ENCODE data around the gene NOMO2. TPM values are rescaled to one million over a fixed set of nuclear protein-coding genes. Genes with fewer than 3 reads are reported as not detected.
"Not testable (repeated sequence)": the region's sequence is repeated elsewhere in the genome, so short reads cannot be mapped to it uniquely, and the experiment has no call there.

NOMO2 gene
- total and polyA plus RNA-seq, 10 of the 15 experiments (the other 5 are each of a cell fraction or from before 2014, with no cell fraction given), result 30.2 to 110 (median 73.2) TPM

DNA sequence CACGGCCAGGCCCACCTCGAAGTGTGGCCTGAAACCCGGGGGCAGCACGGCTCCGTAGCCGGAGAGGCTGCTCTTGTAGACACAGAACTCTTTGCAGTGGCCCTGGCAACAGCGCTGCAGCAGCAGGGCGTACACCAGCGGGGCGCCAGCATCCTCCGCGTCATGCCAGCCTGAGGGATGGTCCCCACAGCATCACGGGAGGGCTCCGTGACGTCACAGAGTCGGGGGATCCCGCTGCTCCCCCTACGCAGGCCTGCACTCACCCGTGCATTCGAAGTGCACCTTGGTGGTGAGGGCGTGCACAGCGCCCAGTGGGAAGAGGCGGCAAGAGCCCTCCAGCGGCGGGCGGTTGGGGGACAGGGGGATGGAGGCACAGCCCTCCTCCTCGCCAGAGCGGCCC is 179.2 kb downstream of the NOMO2 start:
- intact Hi-C loops (cut with micrococcal nuclease; ENCODE audit: unreplicated experiment); RAD21 ChIA-PET (ENCODE audit: unreplicated experiment); H3K4me1 ChIP-seq (ENCODE audit: control insufficient read depth, insufficient read depth, low read length); H3K4me3 ChIP-seq; H3K9ac ChIP-seq (ENCODE audit: control insufficient read depth, insufficient read depth, low read length); POLR2A ChIA-PET; H3K9me3 ChIP-seq (replicated peaks; ENCODE audit: control insufficient read depth, insufficient read depth, low read length); SMC1A ChIA-PET (ENCODE audit: uncharacterized antibody, unreplicated experiment); DNase-seq (ENCODE audit: low read depth, low spot score); H3K27ac ChIP-seq (ENCODE audit: control insufficient read depth, insufficient read depth); BruUV-seq (replicated peaks); CTCF ChIA-PET; H4K20me1 ChIP-seq (ENCODE audit: control insufficient read depth, insufficient read depth); H3K27me3 ChIP-seq (replicated peaks in 1 of 2; ENCODE audit: control insufficient read depth in 2 of 2, insufficient read depth in 2 of 2, low read length in 1 of 2); H3K79me2 ChIP-seq (ENCODE audit: control insufficient read depth, insufficient read depth, low read length); FAIRE-seq; H3K4me2 ChIP-seq (ENCODE audit: control insufficient read depth, insufficient read depth); H3K36me3 ChIP-seq (ENCODE audit: control insufficient read depth in 2 of 2, insufficient read depth in 2 of 2, low read length in 1 of 2); in situ Hi-C loops (cut with MboI); ATAC-seq; H2AFZ ChIP-seq (ENCODE audit: control insufficient read depth, low read depth, low read length): not testable (repeated sequence)
- WGBS (ENCODE audit: insufficient coverage, insufficient replicate concordance, low lambda C conversion rate, missing lambda C conversion rate), result no CpG with 5 or more reads among the region's 28 CpGs

Small RNA genes within 50 kb of the gene (microRNA-seq; reads per million reads assigned to microRNA genes)
- not detected for gene MIR3179-3
- not detected for gene MIR3179-4
- gene MIR3180-3, result not detected
- not detected for gene MIR3670-3
- not detected for gene MIR3670-4
- not detected for gene MIR6770-3

Small RNA genes within 50 kb of the gene (small RNA-seq; reads per million reads assigned to genes)
- gene MIR3179-3 (not detected), gene MIR3179-4 (not detected), gene MIR3180-3 (not detected), gene MIR3670-3 (not detected), gene MIR3670-4 (not detected), gene MIR6770-3 (not detected), gene RF00019 (not detected)

Other genes with a start within 250 kb of the NOMO2 start
- gene NPIPA8, start 225.4 kb downstream of the NOMO2 start, total RNA-seq (2014; rRNA removed), result not detected in 2 replicates
- not detected in 2 replicates for gene NPIPA8, start 225.4 kb downstream of the NOMO2 start, total RNA-seq (2014; rRNA removed; fragmentation: Illumina TruSeq; extraction: Trizol)
- gene NPIPA8, start 225.4 kb downstream of the NOMO2 start, total RNA-seq (2021), result not detected in 2 replicates
- 0.11 TPM in 1 of 2 replicates, not detected in the other for gene NPIPA8, start 225.4 kb downstream of the NOMO2 start, polyA plus RNA-seq (2011; rRNA removed)
- 6.3 and 6.6 TPM in 2 replicates for gene NPIPA8, start 225.4 kb downstream of the NOMO2 start, polyA plus RNA-seq (2014; fragmentation: Illumina TruSeq; extraction: Trizol)
- gene NPIPA8, start 225.4 kb downstream of the NOMO2 start, polyA plus RNA-seq (2014; fragmentation: Nextera tagmentation; extraction: Ambion mirVana), result 1 to 10 TPM; 2.5 to 2.6 TPM
- not detected in 2 replicates for gene NPIPA8, start 225.4 kb downstream of the NOMO2 start, polyA plus RNA-seq (2014; rRNA removed)
- gene NPIPA8, start 225.4 kb downstream of the NOMO2 start, polyA plus RNA-seq (2016; fragmentation: Nextera tagmentation; extraction: Ambion mirVana), result not detected
- 2,382 and 2,699 TPM in 2 replicates for gene RPS15A, start 228.2 kb upstream of the NOMO2 start, total RNA-seq (2014; rRNA removed)
- gene RPS15A, start 228.2 kb upstream of the NOMO2 start, total RNA-seq (2014; rRNA removed; fragmentation: Illumina TruSeq; extraction: Trizol), result 3,837 and 4,067 TPM in 2 replicates
- gene RPS15A, start 228.2 kb upstream of the NOMO2 start, total RNA-seq (2021), result 2,387 and 2,491 TPM in 2 replicates
- 6,408 and 6,567 TPM in 2 replicates for gene RPS15A, start 228.2 kb upstream of the NOMO2 start, polyA plus RNA-seq (2011; rRNA removed)
- 5,078 and 7,979 TPM in 2 replicates for gene RPS15A, start 228.2 kb upstream of the NOMO2 start, polyA plus RNA-seq (2014; fragmentation: Illumina TruSeq; extraction: Trizol)
- 1,000 to 10,000 TPM; 2,843 to 3,155 TPM for gene RPS15A, start 228.2 kb upstream of the NOMO2 start, polyA plus RNA-seq (2014; fragmentation: Nextera tagmentation; extraction: Ambion mirVana)
- gene RPS15A, start 228.2 kb upstream of the NOMO2 start, polyA plus RNA-seq (2014; rRNA removed), result 5,701 and 5,848 TPM in 2 replicates
- gene RPS15A, start 228.2 kb upstream of the NOMO2 start, polyA plus RNA-seq (2016; fragmentation: Nextera tagmentation; extraction: Ambion mirVana), result 1,000 to 10,000 TPM; 1,566 to 1,602 TPM
- gene ARL6IP1, start 239.5 kb upstream of the NOMO2 start, total RNA-seq (2014; rRNA removed), result 174 and 216 TPM in 2 replicates
- 127 and 130 TPM in 2 replicates for gene ARL6IP1, start 239.5 kb upstream of the NOMO2 start, total RNA-seq (2014; rRNA removed; fragmentation: Illumina TruSeq; extraction: Trizol)
- gene ARL6IP1, start 239.5 kb upstream of the NOMO2 start, total RNA-seq (2021), result 99.3 and 107 TPM in 2 replicates
- gene ARL6IP1, start 239.5 kb upstream of the NOMO2 start, polyA plus RNA-seq (2011; rRNA removed), result 269 and 375 TPM in 2 replicates
- gene ARL6IP1, start 239.5 kb upstream of the NOMO2 start, polyA plus RNA-seq (2014; fragmentation: Illumina TruSeq; extraction: Trizol), result 154 and 197 TPM in 2 replicates
- 100 to 1,000 TPM; 219 to 334 TPM for gene ARL6IP1, start 239.5 kb upstream of the NOMO2 start, polyA plus RNA-seq (2014; fragmentation: Nextera tagmentation; extraction: Ambion mirVana)
- 106 and 110 TPM in 2 replicates for gene ARL6IP1, start 239.5 kb upstream of the NOMO2 start, polyA plus RNA-seq (2014; rRNA removed)
- 100 to 1,000 TPM; 263 to 264 TPM for gene ARL6IP1, start 239.5 kb upstream of the NOMO2 start, polyA plus RNA-seq (2016; fragmentation: Nextera tagmentation; extraction: Ambion mirVana)

Data from GM12878 (cell line).